Measurements from ENCODE around the gene ADAMTS2.

Gene ADAMTS2

GRCh38 chr5:179246227-179246626 is 99.0 kb downstream of the ADAMTS2 start:
- H3K27ac ChIP-seq, result no peak overlapping the region
- TF ChIP-seq ZFX (IDR thresholded peaks at IDR 0.05), result no peak
- TF ChIP-seq CTCF (conservative IDR thresholded peaks at IDR 0.05), result no peak

- no peak overlapping the region for H3K27ac ChIP-seq
- no peak for TF ChIP-seq CTCF (conservative IDR thresholded peaks at IDR 0.05)
- TF ChIP-seq ZFX (IDR thresholded peaks at IDR 0.05), result no peak
Observed at GRCh38 chr5:179245031-179245430, 100.2 kb downstream of the ADAMTS2 start.

GRCh38 chr5:179244044-179244443 is 101.2 kb downstream of the ADAMTS2 start:
- no peak overlapping the region for H3K27ac ChIP-seq
- TF ChIP-seq CTCF (conservative IDR thresholded peaks at IDR 0.05) (no peak), ZFX (IDR thresholded peaks at IDR 0.05) (no peak)

GRCh38 chr5:179243333-179243732 is 101.9 kb downstream of the ADAMTS2 start:
- H3K27ac ChIP-seq, result no peak overlapping the region
- TF ChIP-seq ZFX (IDR thresholded peaks at IDR 0.05), result no peak
- no peak for TF ChIP-seq CTCF (conservative IDR thresholded peaks at IDR 0.05)

- TF ChIP-seq ZFX (IDR thresholded peaks at IDR 0.05) (no peak), CTCF (conservative IDR thresholded peaks at IDR 0.05) (no peak)
- no peak overlapping the region for H3K27ac ChIP-seq
Observed at GRCh38 chr5:179242676-179243075, 102.6 kb downstream of the ADAMTS2 start.

- TF ChIP-seq CTCF (conservative IDR thresholded peaks at IDR 0.05) (no peak), ZFX (IDR thresholded peaks at IDR 0.05) (no peak)
- no peak overlapping the region for H3K27ac ChIP-seq
Observed at GRCh38 chr5:179241764-179242370, 103.4 kb downstream of the ADAMTS2 start.

- no peak overlapping the region for H3K27ac ChIP-seq
- TF ChIP-seq ZFX (IDR thresholded peaks at IDR 0.05) (no peak), CTCF (conservative IDR thresholded peaks at IDR 0.05) (no peak)
Observed at GRCh38 chr5:179241175-179241574, 104.1 kb downstream of the ADAMTS2 start.
